IMR-90 (cell line): ENCODE results near the gene ZG16B.

ENCODE experiments used
- CEBPB ChIP-seq: IDR thresholded peaks from 2 replicates; pipeline ENCODE4 v1.6.1; 2012; ENCODE audit warnings: low read depth, low read length, improper control_type of control experiment
- CTCF ChIP-seq: conservative IDR thresholded peaks from 2 replicates; pipeline ENCODE4 v1.5.1; 2012; ENCODE audit warnings: mild to moderate bottlenecking, low read depth, low read length, improper control_type of control experiment
- MAFK ChIP-seq: IDR thresholded peaks from 2 replicates; pipeline ENCODE4 v1.6.1; 2012; ENCODE audit warnings: low read depth, low read length, improper control_type of control experiment
- MAZ ChIP-seq: IDR thresholded peaks from 2 replicates; pipeline ENCODE4 v1.6.1; 2012; ENCODE audit warnings: low read depth, mild to moderate bottlenecking, low read length, improper control_type of control experiment, moderate library complexity, borderline replicate concordance
- POLR2A ChIP-seq: IDR thresholded peaks from 2 replicates; pipeline ENCODE4 v1.6.1; 2012; ENCODE audit warnings: mild to moderate bottlenecking, low read depth, low read length
- RAD21 ChIP-seq: IDR thresholded peaks from 2 replicates; pipeline ENCODE4 v1.6.1; 2012; ENCODE audit warnings: low read length, improper control_type of control experiment
- RCOR1 ChIP-seq: IDR thresholded peaks from 2 replicates; pipeline ENCODE4 v1.6.1; 2012; ENCODE audit warnings: mild to moderate bottlenecking, low read length, improper control_type of control experiment; ENCODE audit not compliant: insufficient replicate concordance
- RFX5 ChIP-seq: IDR thresholded peaks from 2 replicates; pipeline ENCODE4 v1.8.0; 2012; ENCODE audit warnings: low read depth, mild to moderate bottlenecking, low read length, moderate library complexity
- SMC3 ChIP-seq: fragments of 150-350 bp; IDR thresholded peaks from 2 replicates; pipeline ENCODE4 v1.6.1; 2016; ENCODE audit warnings: low read depth, mild to moderate bottlenecking, antibody characterized with exemption, low read length, moderate library complexity
- TF ChIP-seq, protein P1 (sequence below): fragments of 150-350 bp; IDR thresholded peaks from 2 replicates; pipeline ENCODE4 v1.6.1; 2016; ENCODE audit warnings: low read depth, mild to moderate bottlenecking, low read length, moderate library complexity, borderline replicate concordance
- TF ChIP-seq, protein P2 (sequence below): fragments of 150-350 bp; IDR thresholded peaks from 2 replicates; pipeline ENCODE4 v1.6.1; 2017; ENCODE audit warnings: mild to moderate bottlenecking, antibody characterized with exemption, low read length, low read depth

- TF ChIP-seq CTCF (no peak), MAZ (no peak), MAFK (no peak), POLR2A (no peak), RFX5 (no peak), RCOR1 (no peak), RAD21 (no peak), SMC3 (no peak), CEBPB (no peak)
- TF ChIP-seq, protein P1, sequence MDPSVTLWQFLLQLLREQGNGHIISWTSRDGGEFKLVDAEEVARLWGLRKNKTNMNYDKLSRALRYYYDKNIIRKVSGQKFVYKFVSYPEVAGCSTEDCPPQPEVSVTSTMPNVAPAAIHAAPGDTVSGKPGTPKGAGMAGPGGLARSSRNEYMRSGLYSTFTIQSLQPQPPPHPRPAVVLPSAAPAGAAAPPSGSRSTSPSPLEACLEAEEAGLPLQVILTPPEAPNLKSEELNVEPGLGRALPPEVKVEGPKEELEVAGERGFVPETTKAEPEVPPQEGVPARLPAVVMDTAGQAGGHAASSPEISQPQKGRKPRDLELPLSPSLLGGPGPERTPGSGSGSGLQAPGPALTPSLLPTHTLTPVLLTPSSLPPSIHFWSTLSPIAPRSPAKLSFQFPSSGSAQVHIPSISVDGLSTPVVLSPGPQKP, result no peak
- TF ChIP-seq, protein P2, sequence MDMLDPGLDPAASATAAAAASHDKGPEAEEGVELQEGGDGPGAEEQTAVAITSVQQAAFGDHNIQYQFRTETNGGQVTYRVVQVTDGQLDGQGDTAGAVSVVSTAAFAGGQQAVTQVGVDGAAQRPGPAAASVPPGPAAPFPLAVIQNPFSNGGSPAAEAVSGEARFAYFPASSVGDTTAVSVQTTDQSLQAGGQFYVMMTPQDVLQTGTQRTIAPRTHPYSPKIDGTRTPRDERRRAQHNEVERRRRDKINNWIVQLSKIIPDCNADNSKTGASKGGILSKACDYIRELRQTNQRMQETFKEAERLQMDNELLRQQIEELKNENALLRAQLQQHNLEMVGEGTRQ, result no peak
Observed at GRCh38 chr16:2815299-2815771, 14.8 kb upstream of the ZG16B start.
